Natural killer cell treated with Interleukin-12 subunit alpha and Interleukin-12 subunit beta and Interleukin-15 and Interleukin-18, amount 100 ng/mL, for 72 hours (primary cell): ENCODE results near the gene ELF4. TPM values are rescaled to one million over a fixed set of nuclear protein-coding genes. Genes with fewer than 3 reads are reported as not detected.

ENCODE experiments used
- ATAC-seq, 2 donors: fragments of 150-1000 bp; cut with Tn5 transposase in 1 of 2; sonication (Bioruptor Pico), chemical (Tn5 transposase) in 1 of 2; 2 replicates each; pipeline ENCODE4 v1.10.0; 2021
- DNase-seq: peaks from one replicate; pipeline ENCODE4 v3.0.0; 2022; ENCODE audit warnings: low spot score
- H3K27ac Mint-ChIP-seq, 2 donors: 1 replicate in 1 of 2; 2 replicates in 1 of 2; pipeline ENCODE4 v1.8.0; 2022; ENCODE audit warnings: mixed read lengths in 2 of 2, mild to moderate bottlenecking in 1 of 2, moderate library complexity in 1 of 2
- H3K27me3 Mint-ChIP-seq, 2 donors: 1 replicate in 1 of 2; 2 replicates in 1 of 2; pipeline ENCODE4 v1.8.0; 2022; ENCODE audit warnings: mixed read lengths in 2 of 2
- H3K36me3 Mint-ChIP-seq: one replicate; pipeline ENCODE4 v1.8.0; 2022; ENCODE audit warnings: mixed read lengths
- H3K4me1 Mint-ChIP-seq, 2 donors: 1 replicate in 1 of 2; 2 replicates in 1 of 2; pipeline ENCODE4 v1.8.0; 2022; ENCODE audit warnings: low read depth in 2 of 2, mixed read lengths in 2 of 2, mild to moderate bottlenecking in 1 of 2
- H3K4me3 Mint-ChIP-seq: one replicate; pipeline ENCODE4 v1.8.0; 2022; ENCODE audit warnings: mixed read lengths
- H3K9me3 Mint-ChIP-seq: 2 replicates; pipeline ENCODE4 v1.8.0; 2022; ENCODE audit warnings: mixed read lengths
- total RNA-seq, 2 donors: library from RNA; stranded (reverse); gene quantifications; one replicate each; pipeline ENCODE4 v1.2.3, GENCODE V29; 2022

Gene ELF4
- 10 to 100 TPM; 38.8 to 71.0 TPM for total RNA-seq

DNA sequence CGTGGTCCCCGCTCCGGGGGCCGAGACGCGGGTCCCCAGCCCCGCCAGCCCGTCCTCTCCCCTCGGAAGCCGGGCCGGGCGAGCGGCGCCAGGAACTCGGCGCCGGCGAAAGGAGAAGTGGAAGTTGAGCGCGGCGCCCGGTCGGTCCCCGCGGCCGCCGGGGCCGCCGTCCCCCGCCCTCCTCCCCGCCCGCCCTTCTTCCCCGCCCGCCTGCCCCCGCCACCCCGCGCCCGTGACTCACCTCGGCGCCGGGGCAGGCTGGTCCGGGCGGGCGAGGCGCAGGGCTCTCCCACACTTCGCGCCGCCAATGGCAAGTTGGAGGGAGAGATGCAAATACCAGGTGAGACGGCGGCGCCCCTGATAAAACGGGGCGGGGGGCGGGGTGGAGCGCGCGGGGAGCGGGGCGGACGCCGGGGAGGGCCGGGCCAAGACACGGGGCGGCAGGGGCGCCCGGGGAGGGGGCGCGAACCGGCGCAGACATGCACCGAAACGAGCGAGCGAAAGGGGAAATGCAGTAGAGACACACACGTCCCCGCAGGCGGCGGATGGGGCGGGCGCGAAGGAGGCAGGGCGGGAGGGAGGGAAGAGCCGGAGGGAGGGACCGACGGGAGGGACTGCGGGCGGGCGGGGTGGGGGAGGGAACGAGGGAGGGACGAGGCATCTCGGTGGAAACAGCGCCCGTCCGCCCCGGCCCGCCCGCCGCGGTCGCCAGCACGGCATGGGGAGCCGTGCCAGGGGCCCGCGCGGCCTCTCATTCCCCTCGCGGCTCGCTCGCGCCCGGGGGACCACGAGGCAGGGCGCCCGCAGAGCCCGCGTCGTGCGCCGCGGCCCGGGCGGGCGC, at the start of gene ELF4:
ELF4 (minus strand) TSS at position 119 of the 841 bp plus-strand sequence. CDS start 29,167 bp downstream, outside the sequence.
- Mint-ChIP-seq H3K4me3 (peak within 1 kb of the TSS; percentile 70), H3K9me3 (no peaks in the 10 kb centered on the region), H3K4me1 (peaks cover 29 to 50% of the 10 kb centered on the region in 2 donors), H3K27me3 (peaks cover 0 to 5% of the 10 kb centered on the region in 2 donors), H3K27ac (peak within 1 kb of the TSS; percentile 81 to 84), H3K36me3 (no peaks in the 10 kb centered on the region)
- DNase-seq (no peak), ATAC-seq (peak; percentile 78 to 84)

DNA sequence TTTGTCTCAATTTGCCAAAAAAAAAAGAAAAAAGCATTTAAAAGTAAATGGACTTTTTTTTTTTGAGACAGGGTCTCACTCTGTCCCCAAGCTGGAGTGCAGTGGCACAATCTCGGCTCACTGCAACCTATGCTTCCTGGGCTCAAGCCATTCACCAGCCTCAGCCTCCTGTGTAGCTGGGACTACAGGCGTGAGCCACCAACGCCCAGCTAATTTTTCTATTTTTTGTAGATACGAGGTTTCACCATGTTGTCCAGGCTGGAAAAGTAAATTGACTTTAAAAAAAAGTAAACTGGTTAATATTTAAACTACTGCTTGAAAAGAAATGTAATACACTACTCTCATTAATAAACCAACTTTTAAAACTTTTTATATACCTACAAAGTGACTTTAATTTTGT, 49.5 kb upstream of the ELF4 start:
- H3K36me3 Mint-ChIP-seq = no peaks in the 10 kb centered on the region
- no peak for ATAC-seq
- no peak overlapping the region for H3K27ac Mint-ChIP-seq
- peaks cover 0 to 5% of the 10 kb centered on the region in 2 donors for H3K27me3 Mint-ChIP-seq
- DNase-seq = no peak
- H3K4me3 Mint-ChIP-seq = no peak overlapping the region
- H3K9me3 Mint-ChIP-seq = no peaks in the 10 kb centered on the region
- peaks cover 8 to 12% of the 10 kb centered on the region in 2 donors for H3K4me1 Mint-ChIP-seq

DNA sequence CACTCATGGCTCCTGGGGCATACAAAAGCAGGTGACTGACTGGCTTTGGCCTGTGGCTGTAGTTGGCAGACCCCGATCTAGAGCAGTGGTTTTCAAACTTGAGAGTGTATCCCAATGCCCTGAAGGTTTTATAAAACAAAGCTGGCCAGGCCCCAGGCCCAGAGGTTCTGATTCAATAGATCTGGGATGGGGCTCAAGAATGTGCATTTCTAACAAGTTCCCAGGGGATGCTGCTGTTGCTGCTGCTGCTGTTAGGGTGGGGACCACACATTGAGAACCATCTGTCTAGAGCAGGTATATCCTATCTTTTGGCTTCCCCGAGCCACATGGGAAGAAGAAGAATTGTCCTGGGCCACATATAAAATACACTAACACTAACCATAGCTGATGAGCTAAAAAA, 48.0 kb upstream of the ELF4 start:
- ATAC-seq = no peak
- peaks cover 0 to 5% of the 10 kb centered on the region in 2 donors for H3K27me3 Mint-ChIP-seq
- no peak overlapping the region for H3K27ac Mint-ChIP-seq
- DNase-seq = no peak
- peaks cover 8 to 9% of the 10 kb centered on the region in 2 donors for H3K4me1 Mint-ChIP-seq
- H3K36me3 Mint-ChIP-seq = no peaks in the 10 kb centered on the region
- no peak overlapping the region for H3K4me3 Mint-ChIP-seq
- H3K9me3 Mint-ChIP-seq = no peaks in the 10 kb centered on the region

DNA sequence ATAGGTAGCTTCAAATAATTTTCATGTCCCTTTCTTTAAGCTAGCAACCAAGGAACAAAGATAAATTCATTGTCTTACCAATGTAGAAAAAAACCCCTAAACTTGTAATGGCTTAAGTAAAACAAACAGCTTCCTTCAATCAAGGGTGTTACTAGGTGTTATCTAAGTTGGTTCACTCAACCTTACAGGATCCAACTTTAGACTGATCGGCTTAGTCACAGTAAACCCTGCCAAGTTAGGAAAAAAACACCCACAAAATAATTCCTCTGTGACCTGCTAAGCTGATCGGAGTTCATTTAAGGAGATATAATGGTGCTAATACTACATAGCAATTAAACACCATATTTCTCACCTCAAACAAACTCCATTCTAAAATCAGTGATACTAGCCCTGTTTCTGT, 45.3 kb upstream of the ELF4 start:
- no peaks in the 10 kb centered on the region for H3K9me3 Mint-ChIP-seq
- no peak overlapping the region for H3K27ac Mint-ChIP-seq
- ATAC-seq (no peak), DNase-seq (no peak)
- H3K27me3 Mint-ChIP-seq = peaks cover 0 to 5% of the 10 kb centered on the region in 2 donors
- H3K4me1 Mint-ChIP-seq = peaks cover 0 to 2% of the 10 kb centered on the region in 2 donors
- no peak overlapping the region for H3K4me3 Mint-ChIP-seq
- H3K36me3 Mint-ChIP-seq = no peaks in the 10 kb centered on the region

DNA sequence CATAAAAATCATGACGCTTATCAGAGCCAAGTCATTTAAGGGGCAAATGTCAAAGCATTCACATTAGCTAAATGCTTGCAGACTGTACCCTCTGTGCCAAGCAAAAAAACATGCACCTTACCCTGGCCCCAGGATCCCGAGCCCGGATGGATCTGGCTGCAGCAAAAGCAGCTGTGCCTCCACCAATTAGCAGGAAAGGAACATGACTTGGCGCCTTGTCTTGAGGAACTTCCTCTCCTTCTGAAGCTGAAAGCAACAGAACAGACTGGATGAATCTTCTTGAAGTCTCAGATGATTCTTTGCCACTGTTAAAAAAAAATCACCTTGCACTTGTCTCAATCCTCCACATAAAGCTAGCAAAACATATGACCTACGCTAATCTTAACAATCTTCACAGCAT, 37.3 kb upstream of the ELF4 start:
- Mint-ChIP-seq H3K4me3 (no peak overlapping the region), H3K36me3 (peaks cover 25% of the 10 kb centered on the region), H3K27ac (no peak overlapping the region), H3K27me3 (peaks cover 0 to 9% of the 10 kb centered on the region in 2 donors), H3K4me1 (peaks cover 0 to 3% of the 10 kb centered on the region in 2 donors), H3K9me3 (no peaks in the 10 kb centered on the region)
- no peak for ATAC-seq
- DNase-seq = no peak

DNA sequence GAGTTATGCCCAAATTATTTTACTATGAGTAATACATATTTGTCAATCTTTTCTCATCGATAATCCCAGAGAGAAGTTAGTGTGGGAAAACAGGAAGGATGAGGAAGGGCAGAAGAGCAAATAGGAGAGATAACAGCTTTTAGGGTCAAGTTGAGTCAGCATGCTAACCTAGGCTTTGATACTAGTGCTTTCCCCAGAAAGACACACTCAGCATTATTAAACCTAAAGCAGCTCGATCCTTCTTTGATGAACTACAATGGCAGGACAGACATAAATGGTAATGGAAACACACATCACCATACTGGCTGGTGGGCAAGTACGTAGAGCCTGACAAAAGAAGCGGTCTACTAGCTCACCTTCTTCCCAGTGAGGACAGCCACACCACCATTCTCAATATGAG, 34.8 kb upstream of the ELF4 start:
- Mint-ChIP-seq H3K4me3 (no peak overlapping the region), H3K27ac (no peak overlapping the region), H3K9me3 (no peaks in the 10 kb centered on the region), H3K4me1 (peaks cover 0 to 3% of the 10 kb centered on the region in 2 donors), H3K27me3 (peaks cover 0 to 9% of the 10 kb centered on the region in 2 donors), H3K36me3 (peaks cover 30% of the 10 kb centered on the region)
- no peak for DNase-seq
- no peak for ATAC-seq

DNA sequence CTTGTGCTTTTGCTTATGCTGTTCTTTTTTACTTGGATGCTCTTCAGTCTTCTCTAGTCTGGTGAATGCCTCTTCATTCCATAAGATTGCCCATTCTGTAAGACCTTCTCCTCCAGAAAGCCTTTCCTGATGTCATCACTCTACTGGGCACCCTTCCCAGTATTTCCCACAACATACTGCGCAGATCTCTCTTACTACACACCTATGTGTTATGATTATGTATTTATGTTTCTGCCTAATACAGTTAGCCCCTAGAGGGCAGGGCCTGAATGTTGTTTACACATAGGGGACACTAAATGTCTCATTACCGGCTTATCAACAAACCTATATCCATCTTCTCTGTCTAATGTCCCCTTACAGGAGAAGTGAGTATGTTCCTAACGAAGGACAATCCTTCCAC, 34.2 kb upstream of the ELF4 start:
- Mint-ChIP-seq H3K27me3 (peaks cover 0 to 9% of the 10 kb centered on the region in 2 donors), H3K27ac (no peak overlapping the region), H3K36me3 (peaks cover 30% of the 10 kb centered on the region), H3K4me1 (peaks cover 0 to 3% of the 10 kb centered on the region in 2 donors), H3K9me3 (no peaks in the 10 kb centered on the region), H3K4me3 (no peak overlapping the region)
- ATAC-seq (no peak), DNase-seq (no peak)

DNA sequence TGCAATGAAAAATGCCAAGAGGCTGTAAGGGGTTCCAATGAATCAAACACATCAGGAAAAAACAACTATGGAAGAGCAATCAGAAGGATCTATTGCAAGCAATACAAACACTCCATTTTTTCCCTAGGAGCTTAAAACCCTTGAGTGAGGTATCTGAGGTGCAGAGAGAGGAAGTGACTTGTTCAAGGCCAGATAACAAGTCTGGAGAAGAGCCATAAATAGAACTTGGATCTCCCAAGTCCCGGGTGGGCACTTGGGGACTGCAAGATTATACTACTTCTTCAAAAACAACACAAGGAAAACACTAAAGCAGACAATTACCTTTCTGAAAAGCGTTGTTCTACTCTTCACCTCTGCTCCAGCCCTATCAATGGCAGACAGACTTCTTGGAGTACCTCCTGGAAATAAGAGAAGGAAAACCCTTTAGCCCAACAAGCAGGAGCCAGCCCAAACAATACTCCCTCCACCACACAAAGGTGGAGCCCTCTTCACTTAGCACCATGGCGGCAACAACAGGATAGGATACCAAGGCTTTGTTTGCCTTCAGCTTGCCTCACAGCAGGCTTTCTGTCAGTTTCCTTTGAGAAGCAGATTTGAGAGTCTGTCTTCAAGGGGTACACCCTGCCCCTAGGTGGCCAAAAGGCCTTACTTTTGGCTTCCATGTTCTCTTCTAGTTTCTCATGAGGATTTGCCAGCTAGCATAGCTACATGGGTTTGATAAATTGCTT, 29.3 kb upstream of the ELF4 start:
- H3K4me3 Mint-ChIP-seq = no peak overlapping the region
- H3K27ac Mint-ChIP-seq = peak overlapping the region in 1 of 2 donors; percentile 4
- peaks cover 0 to 11% of the 10 kb centered on the region in 2 donors for H3K27me3 Mint-ChIP-seq
- peaks cover 0 to 3% of the 10 kb centered on the region in 2 donors for H3K4me1 Mint-ChIP-seq
- H3K36me3 Mint-ChIP-seq = peaks cover 24% of the 10 kb centered on the region
- no peaks in the 10 kb centered on the region for H3K9me3 Mint-ChIP-seq
- ATAC-seq = no peak
- DNase-seq = no peak

DNA sequence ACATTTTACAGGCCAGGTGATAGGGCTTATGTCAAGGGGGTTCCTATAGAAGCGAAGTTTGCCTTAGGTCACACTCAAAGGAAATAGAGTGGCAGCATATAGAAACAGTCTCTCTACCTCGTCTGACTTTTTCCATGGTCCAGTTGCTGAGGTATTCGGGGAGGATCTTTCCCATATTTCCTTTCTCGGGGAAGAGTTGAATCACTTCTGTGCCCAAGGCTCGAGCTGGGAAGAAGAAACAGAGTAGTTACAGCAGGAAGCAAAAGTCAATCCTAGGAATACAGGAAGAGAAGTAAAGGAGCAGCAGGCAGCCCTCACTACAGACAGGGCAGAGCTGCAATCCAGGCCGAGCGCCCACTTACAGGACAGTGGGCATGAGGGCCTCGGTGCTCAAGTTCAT, 26.7 kb upstream of the ELF4 start:
- H3K36me3 Mint-ChIP-seq = peaks cover 11% of the 10 kb centered on the region

DNA sequence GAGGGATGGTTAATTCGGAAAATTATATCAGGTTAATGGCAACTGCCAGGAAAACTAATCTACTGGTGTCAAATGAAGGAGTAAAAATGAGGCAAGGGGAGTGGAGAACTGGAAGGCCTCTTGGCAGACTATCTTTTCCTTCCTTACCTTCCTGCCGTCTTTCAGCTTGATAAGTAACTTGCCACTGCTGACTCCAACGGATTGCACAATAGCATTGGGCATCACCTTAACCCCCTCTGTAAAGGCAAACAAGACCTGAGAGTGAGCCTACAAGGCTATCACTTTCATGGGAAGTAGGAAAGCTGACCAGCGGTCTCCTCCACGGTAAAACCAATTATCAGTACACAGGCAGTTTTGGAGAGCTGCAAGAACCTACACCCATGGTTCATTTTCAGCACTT, 26.2 kb upstream of the ELF4 start:
- ATAC-seq (no peak), DNase-seq (no peak)
- no peak overlapping the region for H3K4me3 Mint-ChIP-seq
- peaks cover 6% of the 10 kb centered on the region for H3K36me3 Mint-ChIP-seq
- peaks cover 0 to 2% of the 10 kb centered on the region in 2 donors for H3K27me3 Mint-ChIP-seq
- H3K9me3 Mint-ChIP-seq = no peaks in the 10 kb centered on the region
- no peak overlapping the region for H3K27ac Mint-ChIP-seq
- H3K4me1 Mint-ChIP-seq = no peaks in the 10 kb centered on the region

More for the DNA sequence above, 26.7 kb upstream of the ELF4 start:
- Mint-ChIP-seq H3K4me3 (no peak overlapping the region), H3K9me3 (no peaks in the 10 kb centered on the region), H3K4me1 (no peaks in the 10 kb centered on the region), H3K27me3 (peaks cover 0 to 2% of the 10 kb centered on the region in 2 donors), H3K27ac (no peak overlapping the region)
- no peak for DNase-seq
- no peak for ATAC-seq

DNA sequence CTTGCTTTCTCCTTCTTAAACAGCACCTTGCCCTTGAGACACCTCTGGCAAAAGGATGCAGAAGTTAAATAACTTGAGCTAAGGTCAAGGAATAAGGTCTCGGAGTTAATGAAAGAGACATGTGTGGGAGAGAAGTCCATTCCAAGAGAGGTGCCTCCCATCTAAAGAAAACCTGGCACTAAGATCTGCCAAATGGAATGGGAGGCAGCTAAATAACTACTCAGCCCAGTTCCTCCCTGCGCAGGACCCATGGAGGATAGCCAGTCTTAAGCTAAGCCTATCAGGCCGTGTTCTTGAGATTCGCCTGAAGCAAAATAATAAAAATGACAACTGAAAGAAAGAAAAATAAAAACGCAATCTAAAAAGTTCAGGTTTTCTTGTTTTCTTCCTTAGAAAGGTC, 20.7 kb upstream of the ELF4 start:
- no peak for DNase-seq
- no peak for ATAC-seq
- Mint-ChIP-seq H3K36me3 (no peaks in the 10 kb centered on the region), H3K4me3 (no peak overlapping the region), H3K4me1 (peaks cover 0 to 3% of the 10 kb centered on the region in 2 donors), H3K27ac (no peak overlapping the region), H3K9me3 (no peaks in the 10 kb centered on the region), H3K27me3 (peaks cover 0 to 2% of the 10 kb centered on the region in 2 donors)

DNA sequence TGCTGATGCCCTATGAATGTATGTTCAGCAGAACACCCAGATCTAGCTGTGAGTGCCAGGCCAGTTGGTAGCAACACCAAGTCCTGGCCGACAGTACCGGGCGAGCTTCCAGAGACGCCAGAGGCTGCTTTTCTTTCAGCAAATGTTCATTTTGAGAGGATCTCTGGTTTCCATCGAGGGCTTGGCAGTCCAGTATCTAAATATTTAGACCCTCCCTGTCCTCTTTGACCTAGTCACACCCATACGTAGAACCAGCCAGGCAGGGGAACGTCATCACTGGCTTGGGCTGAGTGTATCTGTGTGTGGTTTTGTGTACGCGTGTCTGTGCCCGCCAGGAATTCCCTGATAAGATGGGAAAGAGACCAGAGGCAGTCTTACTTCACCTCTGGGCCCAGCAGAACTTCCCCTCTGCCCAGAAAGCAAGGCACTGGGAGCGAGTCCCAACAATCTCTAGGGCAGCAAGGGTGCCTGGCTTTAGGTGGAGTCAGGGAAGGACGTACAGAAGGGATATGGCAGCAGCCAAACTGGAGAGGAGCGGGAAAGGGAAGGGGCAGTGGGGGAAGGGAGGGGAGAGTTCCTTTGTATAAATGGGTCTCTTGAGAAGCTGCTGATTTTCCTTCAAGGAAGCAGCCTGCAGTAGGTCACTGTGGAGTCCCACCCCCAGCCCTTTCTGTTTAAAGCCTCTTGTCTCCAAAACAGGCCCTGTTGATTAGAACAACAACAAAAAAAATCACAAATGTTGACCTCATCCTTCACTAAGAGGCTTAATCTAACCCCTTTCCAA, 15.0 kb upstream of the ELF4 start:
- DNase-seq (no peak), ATAC-seq (no peak)
- Mint-ChIP-seq H3K9me3 (no peaks in the 10 kb centered on the region), H3K27me3 (peaks cover 0 to 9% of the 10 kb centered on the region in 2 donors), H3K27ac (no peak overlapping the region), H3K4me3 (no peak overlapping the region), H3K36me3 (no peaks in the 10 kb centered on the region), H3K4me1 (peaks cover under 1 to 6% of the 10 kb centered on the region in 2 donors)

DNA sequence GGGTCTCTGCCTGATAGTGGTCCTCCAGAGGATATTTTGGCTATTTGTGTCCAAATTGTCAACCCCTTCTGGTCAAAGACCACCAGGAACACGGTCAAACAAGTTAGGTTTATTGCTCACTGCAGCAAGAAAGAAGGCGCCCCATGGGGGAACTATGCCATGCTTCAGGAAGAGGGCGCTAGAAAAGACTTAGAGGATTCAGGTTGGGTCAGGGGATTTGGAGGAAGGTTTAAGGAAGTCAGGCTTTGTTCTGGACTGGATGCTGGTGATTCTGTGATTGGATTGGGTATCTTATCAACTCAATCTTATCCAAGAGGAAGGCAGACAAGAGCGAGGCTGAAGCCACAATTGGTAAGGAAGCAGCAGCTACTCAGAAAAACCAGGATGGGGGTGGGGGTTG, 14.3 kb upstream of the ELF4 start:
- Mint-ChIP-seq H3K27me3 (peaks cover 0 to 9% of the 10 kb centered on the region in 2 donors), H3K9me3 (no peaks in the 10 kb centered on the region), H3K27ac (no peak overlapping the region), H3K4me3 (no peak overlapping the region), H3K4me1 (peaks cover 7 to 13% of the 10 kb centered on the region in 2 donors), H3K36me3 (no peaks in the 10 kb centered on the region)
- ATAC-seq = no peak
- DNase-seq = no peak
